Measurements from ENCODE around the gene IL26.

IL26 gene, protein sequence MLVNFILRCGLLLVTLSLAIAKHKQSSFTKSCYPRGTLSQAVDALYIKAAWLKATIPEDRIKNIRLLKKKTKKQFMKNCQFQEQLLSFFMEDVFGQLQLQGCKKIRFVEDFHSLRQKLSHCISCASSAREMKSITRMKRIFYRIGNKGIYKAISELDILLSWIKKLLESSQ

DNA sequence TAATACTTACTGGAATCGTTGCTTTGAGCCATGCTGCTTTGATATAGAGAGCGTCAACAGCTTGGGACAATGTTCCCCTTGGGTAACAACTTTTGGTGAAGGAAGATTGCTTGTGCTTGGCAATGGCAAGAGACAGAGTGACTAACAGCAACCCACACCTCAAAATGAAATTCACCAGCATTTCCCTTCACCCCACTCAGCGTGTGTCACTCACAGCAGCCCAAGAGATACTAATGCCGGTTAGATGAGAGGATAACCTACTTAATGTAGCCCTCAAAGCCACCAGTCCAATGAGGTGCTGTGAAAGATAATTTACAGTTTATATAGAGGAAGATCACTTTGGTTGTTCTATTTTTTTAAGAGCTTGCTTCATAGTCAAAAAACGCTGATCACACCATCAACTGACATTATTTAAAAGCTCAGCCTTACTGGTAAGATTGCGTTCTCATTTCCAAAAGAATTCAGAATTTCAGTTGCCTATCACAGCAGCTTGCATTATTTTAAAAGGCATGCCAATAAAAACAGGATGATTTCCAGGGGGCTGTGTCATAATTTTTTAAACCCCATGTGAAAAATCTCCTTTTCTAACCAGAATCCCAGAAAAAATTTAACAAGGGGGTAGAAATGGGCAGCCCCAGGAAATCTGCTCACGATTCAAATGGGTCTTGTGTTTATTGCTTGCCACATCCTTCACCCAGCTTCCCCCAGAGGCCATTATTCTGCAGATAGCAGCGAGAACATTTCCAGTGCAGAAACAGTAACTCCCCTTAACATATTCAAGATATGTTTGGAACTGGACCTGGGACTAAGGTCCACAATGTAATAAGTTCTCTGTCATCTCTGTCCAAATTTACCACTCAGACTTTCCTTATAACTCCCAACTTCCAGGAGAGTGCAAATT lies at the start of gene IL26:
Gene IL26 (minus strand): TSS at position 235 of the 901 bp plus-strand sequence. CDS start 54 bp downstream, at position 181.
- no peak for DNase-seq

DNA sequence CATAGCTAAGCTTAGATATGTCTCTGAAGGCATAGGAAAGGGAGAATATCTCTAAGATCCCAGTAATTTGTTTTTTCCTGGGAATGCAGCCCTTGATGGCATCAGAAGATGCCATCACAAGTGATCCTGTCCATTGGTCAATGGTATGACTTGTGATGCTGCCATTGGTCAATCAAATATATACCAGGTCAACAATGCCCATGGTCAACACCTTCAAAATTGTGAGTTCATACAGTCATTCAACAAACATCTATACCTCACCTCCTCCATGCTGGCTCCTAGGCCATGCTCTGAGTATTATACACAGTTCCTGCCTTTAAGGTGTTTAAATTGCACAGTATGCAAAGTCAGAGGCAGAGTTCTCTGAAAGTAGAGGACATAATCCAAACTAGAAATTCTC lies 47.1 kb upstream of the IL26 start:
- DNase-seq = no peak

DNA sequence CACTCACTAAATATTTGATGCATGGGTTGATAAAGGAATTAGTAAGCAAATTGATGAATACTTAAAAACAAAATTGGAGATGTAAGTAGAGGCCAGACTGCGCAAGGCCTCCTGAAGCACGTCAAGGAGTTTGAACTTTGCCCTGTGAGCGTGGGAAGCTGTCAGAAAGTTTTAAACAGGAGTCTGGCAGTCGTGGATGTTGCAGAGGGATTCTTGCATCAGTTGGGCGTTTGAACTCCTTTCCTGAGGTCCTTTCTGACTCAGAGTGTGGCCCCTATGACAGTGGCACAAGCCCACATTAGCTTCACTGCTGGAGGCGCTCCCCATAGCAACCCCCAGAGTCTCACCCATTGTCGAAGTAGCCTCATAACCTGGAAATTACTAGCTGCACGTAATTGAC lies 45.7 kb upstream of the IL26 start:
- DNase-seq = no peak

DNA sequence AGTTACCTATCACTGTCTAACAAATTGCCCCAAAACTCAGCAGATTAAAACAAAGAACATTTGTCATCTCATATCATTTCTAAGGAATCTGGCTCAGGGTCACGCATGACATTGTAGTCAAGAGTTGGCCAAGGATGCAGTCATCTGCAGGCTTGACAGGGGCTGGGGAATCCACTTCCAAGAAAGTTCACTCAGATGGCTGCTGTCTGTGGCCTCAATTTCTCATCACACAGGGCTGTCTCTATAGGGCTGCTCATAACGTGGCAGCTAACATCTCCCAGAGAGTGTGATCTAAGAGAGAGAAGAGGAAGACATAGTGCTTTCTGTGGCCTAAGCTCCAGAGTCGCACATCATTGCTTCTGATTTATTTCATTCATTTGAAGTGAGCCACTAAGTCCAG lies 44.7 kb upstream of the IL26 start:
- no peak for DNase-seq

DNA sequence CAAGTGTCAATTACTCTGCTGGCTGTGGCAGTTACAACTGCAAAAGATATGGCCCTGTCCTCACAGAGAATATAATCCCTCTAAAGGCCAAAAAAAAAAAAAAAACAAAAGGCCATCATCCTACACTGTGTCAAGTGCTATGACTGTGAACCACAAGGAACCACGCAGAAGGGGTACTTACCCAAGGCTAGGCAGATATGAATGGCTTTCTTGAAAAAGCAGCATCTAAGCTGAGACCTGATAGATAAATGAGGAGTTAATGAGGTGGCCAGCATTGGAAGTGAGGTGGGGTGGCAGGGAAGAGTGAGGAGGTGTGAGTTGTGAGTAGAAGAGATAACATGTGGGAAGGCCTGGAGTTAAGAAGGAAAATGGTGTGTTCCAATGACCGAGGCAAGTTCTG lies 44.2 kb upstream of the IL26 start:
- DNase-seq = no peak

DNA sequence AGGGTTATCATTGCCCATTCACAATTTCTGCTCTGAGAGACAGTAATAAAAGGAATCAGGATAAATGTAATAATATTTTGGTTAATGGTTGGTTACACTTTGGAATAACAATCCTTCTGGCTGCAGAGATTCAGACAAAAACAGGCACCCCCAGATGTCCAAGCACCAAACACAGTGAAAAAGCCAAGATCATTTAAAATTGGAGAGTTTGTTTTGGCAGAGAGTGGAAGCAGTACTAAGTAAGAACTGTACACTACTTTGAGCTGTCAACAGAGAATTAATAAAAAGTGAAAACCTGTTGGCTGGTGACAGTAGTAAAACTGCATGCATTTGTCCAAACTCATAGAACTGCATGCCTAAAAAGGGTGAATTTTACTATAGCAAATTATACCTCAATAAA lies 43.4 kb upstream of the IL26 start:
- no peak for DNase-seq

DNA sequence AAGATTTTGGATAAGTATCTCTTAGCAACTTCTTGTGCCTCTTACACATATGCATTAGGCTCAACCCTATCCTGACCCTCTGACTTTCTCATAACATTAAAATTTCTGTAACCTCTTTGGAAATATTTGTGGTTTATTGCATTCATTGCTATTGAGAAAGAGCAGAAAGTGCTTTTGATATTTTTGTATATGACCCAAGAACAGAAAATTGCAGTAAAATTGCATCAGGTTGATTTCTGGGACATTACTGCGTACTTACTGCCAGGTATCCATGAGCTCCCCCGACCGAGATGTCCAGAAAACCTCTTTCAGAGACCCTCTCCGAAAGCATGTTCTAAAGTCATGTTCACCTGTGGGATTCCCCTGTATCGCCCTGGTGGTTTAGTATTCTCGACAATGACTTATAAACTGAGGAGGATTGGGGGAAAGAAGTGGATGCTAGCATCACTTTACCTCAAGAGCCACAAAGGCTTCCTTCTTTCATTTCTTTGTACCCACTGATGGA lies 42.3 kb upstream of the IL26 start:
- no peak for DNase-seq

DNA sequence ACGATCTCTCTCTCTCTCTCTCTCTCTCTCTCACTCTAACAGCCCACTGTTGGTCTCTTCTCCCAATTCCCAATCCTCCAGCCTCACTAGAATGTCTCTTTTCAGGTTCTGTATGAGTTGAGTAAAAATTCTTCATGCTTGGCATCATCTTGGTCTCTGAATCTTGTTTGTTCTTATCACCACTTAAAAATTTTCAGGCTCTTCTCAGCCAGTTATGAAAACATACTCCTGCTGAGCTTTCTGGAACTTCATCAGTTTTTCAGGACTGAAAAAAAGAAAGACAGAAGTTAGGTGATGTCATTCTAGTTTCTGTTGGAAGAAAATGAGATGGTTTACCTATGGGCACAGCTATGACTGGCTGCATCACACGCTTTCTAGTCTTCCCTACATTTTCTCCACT lies 39.2 kb upstream of the IL26 start:
- no peak for DNase-seq

DNA sequence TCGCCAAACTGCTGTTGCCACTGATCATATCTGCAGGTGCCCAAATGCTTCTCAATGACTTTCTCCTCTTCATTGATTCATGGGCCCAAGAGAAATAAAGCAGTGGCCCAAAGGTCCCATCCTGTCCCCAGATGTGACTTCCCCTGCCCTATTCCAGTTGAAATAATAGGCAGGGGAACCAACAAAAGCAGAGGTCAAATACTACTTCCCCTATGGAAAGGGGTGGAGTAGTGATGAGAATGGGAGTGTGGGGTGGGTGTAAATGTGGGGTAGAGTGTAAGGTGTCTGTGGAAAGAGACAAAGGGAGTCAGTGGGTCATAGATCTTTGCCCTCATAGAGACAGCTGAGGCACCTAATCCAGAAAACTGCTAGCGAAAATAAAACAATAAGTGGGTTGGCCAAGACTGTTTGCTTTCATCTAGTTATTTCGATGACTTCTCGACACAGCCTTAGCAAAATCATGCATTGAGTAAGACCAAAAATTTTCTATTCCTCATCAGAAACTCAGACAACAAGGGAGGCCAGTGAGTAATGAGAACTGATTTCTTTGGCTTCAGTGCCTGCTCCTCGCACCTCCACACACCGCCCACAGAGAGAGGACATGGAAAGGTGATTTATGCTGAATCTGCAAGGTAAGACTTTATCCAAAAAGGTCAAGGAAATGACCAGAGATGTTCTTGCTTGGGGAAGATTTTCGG lies 38.7 kb upstream of the IL26 start:
- no peak for DNase-seq

DNA sequence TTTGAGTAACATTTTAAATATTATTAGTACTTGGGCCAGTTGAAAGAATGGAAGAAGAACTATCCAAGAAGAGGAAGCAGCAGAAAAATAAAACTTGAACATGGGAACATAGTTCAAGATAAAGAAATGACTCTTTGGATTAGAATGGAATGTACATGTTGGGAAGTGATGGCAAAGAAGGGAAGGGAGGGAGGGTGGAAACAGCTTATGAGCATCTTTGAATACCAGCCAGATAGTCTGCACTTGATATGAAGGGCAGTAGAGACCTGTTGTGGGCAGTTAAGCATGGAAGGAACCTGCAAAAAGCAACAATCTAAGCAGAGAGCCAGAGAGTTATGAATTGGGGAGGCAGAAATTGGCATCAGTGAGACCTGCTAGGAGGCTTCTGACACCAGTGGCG lies 37.8 kb upstream of the IL26 start:
- DNase-seq = no peak

DNA sequence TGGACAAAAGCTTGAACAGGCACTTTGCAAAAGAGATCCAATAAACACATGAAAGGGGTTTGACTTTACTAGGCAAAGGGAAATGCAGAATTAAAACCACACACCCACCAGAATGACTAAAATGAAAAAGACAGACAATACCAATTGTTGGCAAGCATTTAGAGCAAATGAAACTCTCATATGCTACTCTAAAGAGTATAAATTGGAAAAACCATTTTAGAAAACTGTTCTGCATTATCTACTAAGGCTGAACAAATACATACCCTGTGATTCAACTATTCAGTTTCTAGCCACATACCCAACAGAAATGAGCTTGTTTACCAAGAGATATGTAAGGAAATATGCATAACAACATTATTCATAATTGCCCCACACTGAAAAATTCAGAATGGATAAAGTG lies 36.3 kb upstream of the IL26 start:
- DNase-seq = no peak

DNA sequence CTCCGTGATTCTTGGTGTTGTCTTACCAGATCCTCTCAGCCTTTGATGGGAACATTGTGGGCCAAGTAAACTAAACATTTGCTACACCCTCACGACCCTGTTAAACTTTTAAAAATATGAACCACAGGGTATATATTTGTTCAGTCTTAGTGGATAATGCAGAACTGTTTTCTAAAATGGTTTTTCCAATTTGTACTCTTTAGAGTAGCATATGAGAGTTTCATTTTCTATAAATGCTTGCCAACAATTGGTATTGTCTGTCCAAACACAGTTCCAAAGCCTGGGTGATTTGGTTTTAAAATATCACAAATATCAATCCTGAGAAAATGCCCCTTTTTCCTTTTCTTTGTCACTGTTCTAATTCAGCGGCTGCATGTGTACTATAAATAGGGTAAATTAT lies 34.5 kb upstream of the IL26 start:
- no peak for DNase-seq

DNA sequence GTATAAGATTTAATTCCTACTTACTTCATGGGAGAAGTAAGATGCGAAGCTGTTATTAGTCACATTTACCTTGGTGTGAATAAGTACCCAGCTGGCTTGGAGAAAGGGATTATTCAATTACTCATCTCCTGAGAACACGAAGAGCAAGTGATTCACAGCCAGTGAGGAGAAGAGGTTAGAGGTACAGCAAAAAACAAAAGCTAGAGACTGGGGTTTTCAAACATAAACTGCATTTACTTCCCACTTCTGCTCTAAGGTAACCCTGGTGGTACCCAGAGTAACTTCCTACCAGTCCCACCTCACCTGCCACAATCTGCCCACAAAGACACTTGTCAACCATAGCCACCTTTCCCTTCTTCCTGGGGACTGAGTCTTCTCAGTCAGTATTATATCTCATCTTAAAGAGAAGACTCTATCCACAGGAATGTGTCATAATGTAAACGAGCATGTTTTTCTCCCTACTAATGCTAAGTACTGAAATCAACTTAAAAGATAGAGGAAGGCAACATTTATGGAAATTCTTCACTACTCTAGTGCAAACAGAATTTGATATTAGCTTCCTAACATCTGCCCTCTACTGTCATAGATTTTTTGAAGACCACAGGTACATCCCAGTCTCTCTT lies 33.8 kb upstream of the IL26 start:
- no peak for DNase-seq

DNA sequence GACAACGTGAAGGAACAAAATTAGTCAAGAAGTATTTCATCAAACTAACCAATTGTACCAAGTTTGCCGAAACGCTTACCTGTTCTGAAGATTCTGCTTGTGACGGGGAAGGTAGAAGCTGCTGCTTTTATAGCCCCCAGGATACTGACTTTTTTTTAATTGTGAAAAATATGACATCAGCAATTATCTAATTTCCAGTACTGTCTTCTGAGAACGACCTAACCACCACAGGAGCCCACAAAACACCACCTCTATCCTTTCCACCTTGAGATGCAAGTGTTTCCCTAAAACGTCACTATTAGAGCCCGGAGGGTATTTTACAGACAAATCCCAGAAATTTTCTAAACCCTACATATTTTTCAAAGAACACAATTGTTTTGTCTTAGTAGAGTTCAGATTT lies 27.9 kb upstream of the IL26 start, which contains the start of gene IL22:
Gene IL22 (minus strand): TSS at position 101 of the 400 bp plus-strand sequence. CDS start 156 bp downstream, outside the sequence.
- no peak for DNase-seq

DNA sequence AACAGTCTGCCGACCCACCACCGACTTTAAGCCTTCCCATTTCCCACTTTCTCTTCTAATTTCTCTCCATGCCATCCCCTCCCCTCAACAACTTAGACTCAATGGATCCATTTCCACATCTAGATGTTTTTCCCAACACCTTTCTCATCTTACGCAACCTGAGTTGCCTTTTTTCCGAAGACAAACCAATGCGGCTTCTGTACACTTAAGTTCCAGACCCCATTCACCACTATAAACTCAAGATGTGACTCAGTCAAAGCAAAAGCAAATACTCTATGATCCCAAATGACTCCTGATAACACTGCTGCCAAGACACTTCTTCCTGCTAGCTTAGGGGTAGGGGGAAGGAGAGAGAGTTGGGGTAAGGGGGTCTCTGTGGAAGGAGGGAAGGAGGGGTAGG lies 26.5 kb upstream of the IL26 start:
- DNase-seq = no peak

DNA sequence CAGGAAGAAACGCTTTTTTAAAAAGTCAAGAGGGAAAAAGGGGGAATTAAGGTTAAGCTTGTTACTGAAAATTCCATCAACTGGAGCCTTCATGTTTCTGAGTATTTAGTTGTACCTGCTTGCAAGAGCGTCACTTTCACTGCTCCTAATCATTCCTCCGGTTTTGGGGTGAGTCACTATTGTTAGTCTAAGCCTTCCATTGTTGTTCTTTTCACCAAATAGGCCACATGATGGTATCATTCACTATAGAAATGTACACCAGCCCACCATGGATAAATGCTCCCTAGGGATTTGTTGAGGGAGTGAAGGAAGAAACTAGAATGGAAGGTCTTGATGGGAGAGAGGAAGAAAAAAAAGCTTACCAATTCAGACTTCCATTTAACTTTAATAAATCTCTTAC lies 24.8 kb upstream of the IL26 start:
- DNase-seq = no peak

DNA sequence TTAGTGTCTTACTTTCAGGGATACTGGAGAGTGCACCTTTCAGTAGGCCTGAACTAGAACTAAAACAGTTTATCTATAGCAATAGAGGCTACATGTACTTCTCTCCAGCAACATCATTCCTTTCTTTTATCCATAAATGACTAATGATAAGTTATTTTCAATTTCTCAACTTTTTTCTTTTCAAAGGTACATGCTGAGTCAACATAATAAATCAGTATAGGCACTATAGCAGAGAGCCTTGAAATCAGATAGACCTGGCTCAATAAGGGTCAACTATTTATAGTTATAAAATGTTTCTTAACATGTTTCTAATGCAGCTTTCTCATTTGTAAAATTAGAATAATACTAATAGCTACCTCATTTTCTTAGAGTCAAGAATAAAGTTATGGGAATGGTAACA lies 22.2 kb upstream of the IL26 start:
- no peak for DNase-seq

DNA sequence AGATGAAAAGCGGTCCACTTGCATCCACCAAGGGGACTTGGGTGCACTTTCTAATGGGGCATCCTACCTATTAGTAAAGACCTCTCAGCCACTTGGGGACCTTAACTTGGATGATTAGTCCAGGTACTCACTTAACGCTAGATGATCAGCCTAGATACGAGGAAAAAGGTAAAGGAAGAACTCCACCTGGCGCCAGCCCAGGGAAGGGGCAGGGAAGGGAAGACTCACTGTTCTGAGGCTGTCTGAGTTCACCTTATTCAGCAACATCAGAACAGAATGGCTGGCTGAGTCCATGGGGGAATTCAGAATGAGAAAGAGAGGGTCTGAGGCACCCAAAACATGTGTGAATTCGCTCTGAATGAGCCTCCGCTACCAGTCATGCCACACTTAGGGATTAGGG lies 20.7 kb upstream of the IL26 start:
- DNase-seq = no peak

DNA sequence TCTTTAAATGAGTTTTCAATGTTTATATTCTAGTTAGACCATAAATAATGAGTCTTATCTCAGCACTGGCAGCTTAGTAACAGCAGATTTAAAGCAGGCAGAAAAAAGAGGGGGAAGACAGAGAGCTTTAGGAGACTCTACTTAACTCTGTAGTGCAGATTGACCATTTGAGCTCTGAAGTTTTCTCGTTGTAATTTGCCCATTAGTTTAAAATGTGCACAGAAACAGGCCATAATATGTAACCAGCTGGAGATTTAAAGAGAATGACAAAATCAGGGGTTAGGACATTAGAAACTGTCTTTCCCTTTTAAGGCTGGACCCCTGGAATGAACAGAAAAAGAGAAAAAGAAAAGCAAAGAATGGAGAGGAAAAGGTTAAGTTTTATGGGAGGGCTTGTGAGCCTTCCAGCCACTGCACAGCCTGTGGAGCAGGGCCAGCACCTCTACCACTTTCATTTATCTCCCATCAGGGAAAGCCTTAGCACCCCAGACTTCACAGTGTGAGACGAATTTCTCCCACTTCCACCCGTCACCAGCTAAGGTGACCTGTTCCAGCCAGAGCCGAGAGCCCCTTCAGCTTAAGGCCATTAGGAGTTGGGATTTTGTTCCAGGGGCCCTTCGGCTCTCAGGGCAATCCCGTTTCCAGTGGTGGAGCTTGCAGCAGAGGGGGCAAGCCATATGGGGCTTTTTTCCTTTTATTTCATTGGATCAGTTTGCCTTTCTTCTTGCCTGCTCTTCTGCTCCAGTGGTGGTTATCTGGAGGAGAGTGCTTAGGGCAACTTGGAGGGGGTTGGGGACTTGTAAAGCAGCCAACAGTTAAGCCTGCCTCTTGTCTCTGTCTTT lies 19.8 kb upstream of the IL26 start:
- DNase-seq = no peak

DNA sequence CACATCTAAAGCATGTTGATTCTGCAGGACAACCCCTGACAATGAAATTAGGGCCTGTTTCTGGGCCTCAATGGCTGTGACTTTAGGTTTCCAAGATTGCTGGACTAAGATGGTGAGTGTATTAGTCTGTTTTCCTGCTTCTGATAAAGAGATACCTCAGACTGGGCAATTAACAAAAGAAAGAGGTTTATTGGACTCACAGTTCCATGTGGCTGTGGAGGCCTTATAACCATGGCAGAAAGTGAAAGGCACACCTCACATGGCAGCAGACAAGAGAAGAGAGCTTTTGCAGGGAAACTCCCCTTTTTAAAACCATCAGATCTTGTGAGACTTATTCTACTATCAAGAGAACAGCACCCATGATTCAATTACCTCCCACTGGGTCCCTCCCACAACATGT lies 17.2 kb upstream of the IL26 start:
- no peak for DNase-seq

DNA sequence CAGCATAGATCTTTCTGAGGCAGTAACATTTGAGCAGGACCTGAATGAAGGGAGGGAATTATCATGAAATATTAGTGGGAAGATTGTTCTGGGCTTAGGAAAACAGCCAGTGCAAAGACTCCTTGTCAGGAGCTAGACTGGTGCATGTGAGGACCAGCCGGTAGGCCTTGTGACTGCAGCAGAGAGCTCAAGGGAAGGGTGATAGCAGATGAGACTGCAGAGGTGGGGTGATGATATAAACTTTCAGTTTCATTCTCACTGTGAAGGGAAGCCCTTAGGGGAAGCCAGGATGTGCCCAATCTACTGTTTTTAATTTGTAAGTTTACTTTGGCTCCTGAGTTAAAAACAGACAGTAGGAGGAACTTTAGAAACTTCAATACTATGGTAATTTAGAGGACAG lies 15.4 kb upstream of the IL26 start:
- no peak for DNase-seq

DNA sequence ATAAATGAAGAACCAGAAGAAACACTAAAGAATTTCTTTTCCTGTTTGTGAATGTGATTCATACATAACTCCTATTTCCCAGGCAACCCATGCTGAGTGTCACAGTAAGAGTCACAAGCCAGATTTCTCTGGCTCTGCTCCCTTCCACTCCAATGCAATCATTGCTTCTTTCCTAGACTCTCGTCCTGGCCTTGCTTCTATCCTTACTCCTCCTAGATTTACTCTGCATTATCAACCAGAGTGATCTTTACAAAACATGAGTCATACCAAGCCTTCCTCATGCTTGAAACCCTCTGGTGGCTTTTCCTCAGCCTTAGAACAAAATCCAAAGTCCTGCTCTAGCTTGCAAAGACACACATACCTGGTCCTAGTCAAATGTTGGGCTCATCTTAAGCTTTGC lies 14.5 kb upstream of the IL26 start:
- DNase-seq = no peak
